A549 (cell line): ENCODE results near the gene SORT1.

Experiments used
- CTCF ChIP-seq: fragments of >200 bp; sonication (Bioruptor Twin); formaldehyde crosslinking; IDR thresholded peaks from 3 replicates; pipeline ENCODE4 v1.5.1; 2016
- EP300 ChIP-seq, 2 experiments: fragments of >200 bp; sonication (Bioruptor Twin); formaldehyde crosslinking; IDR thresholded peaks; 2 replicates in 1 of 2; 3 replicates in 1 of 2; pipeline ENCODE4 v1.6.1; 2016 to 2017
- GATA3 ChIP-seq: IDR thresholded peaks from 2 replicates; pipeline ENCODE4 v1.6.1; 2012; ENCODE audit warnings: borderline replicate concordance
- MAZ ChIP-seq: fragments of 150-350 bp; IDR thresholded peaks from 2 replicates; pipeline ENCODE4 v1.6.1; 2014; ENCODE audit warnings: antibody characterized with exemption, low read depth, low read length, borderline replicate concordance
- PHF8 ChIP-seq: fragments of 200-600 bp; sonication (generic); IDR thresholded peaks from 2 replicates; pipeline ENCODE4 v1.6.1; 2016; ENCODE audit warnings: low read depth, mild to moderate bottlenecking, antibody characterized with exemption, moderate library complexity, borderline replicate concordance
- POLR2A ChIP-seq: IDR thresholded peaks from 2 replicates; pipeline ENCODE4 v1.6.1; 2012; ENCODE audit warnings: mild to moderate bottlenecking, low read length
- ZC3H11A ChIP-seq: fragments of 450-650 bp; IDR thresholded peaks from 2 replicates; pipeline ENCODE4 v1.6.1; 2014; ENCODE audit warnings: antibody characterized with exemption, mild to moderate bottlenecking
- ZNF302 ChIP-seq: fragments of 250-450 bp; sonication (Bioruptor Pico); IDR thresholded peaks from 2 replicates; pipeline ENCODE4 v1.9.0; 2021; ENCODE audit warnings: inconsistent platforms, mild to moderate bottlenecking, moderate library complexity

- TF ChIP-seq CTCF (no peak), PHF8 (no peak), ZC3H11A (no peak), GATA3 (no peak), EP300 (IDR thresholded peaks at IDR 0.05) (no peak), ZNF302 (CRISPR knock-in tag) (no peak), MAZ (no peak), POLR2A (no peak)
These were observed 135.3 kb downstream of the SORT1 start for GRCh38 chr1:109262231-109263055.
